DND-41 (cell line): ENCODE results near the gene GPC4.

ENCODE experiments used
- EZH2 ChIP-seq: IDR thresholded peaks from 3 replicates; pipeline ENCODE4 v1.6.1; 2012; ENCODE audit warnings: borderline replicate concordance, low read depth, mild to moderate bottlenecking, moderate library complexity, low read length, inconsistent platforms; ENCODE audit not compliant: severe bottlenecking
- TF ChIP-seq, protein P1 (sequence below): IDR thresholded peaks from 2 replicates; pipeline ENCODE4 v1.5.1; 2012; ENCODE audit warnings: borderline replicate concordance, low read length, moderate library complexity, mild to moderate bottlenecking; ENCODE audit not compliant: poor library complexity, severe bottlenecking; ENCODE audit errors: extremely low read depth

DNA sequence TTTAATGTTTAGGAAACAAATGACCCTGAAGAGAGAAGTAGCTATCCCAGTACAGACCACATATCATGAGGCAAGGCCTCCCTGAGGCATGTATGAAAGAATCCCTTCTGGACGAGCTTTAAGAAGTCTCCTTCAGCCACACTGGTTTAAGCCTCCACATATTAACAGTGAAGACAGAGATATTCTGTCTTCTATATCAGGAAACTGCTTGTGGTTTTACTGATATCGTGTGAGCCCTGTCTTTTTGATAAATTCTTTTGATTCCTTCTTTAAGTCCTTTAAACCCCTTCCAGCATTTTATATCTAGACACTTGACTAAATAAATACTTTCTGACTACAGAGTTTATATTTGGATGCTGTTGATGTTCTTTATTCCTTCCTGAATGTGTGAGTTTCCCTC lies 45.9 kb upstream of the GPC4 start:
- no peak for TF ChIP-seq EZH2
- TF ChIP-seq, protein P1, sequence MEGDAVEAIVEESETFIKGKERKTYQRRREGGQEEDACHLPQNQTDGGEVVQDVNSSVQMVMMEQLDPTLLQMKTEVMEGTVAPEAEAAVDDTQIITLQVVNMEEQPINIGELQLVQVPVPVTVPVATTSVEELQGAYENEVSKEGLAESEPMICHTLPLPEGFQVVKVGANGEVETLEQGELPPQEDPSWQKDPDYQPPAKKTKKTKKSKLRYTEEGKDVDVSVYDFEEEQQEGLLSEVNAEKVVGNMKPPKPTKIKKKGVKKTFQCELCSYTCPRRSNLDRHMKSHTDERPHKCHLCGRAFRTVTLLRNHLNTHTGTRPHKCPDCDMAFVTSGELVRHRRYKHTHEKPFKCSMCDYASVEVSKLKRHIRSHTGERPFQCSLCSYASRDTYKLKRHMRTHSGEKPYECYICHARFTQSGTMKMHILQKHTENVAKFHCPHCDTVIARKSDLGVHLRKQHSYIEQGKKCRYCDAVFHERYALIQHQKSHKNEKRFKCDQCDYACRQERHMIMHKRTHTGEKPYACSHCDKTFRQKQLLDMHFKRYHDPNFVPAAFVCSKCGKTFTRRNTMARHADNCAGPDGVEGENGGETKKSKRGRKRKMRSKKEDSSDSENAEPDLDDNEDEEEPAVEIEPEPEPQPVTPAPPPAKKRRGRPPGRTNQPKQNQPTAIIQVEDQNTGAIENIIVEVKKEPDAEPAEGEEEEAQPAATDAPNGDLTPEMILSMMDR: no peak
